ENCODE results near the gene HOMER2. TPM values are rescaled to one million over a fixed set of nuclear protein-coding genes. Genes with fewer than 3 reads are reported as not detected.

The HOMER2 gene
- total and polyA plus RNA-seq, 2 donors (not counting 1 experiment from before 2014, with no cell fraction given) = 1.1 to 9.9 TPM

DNA sequence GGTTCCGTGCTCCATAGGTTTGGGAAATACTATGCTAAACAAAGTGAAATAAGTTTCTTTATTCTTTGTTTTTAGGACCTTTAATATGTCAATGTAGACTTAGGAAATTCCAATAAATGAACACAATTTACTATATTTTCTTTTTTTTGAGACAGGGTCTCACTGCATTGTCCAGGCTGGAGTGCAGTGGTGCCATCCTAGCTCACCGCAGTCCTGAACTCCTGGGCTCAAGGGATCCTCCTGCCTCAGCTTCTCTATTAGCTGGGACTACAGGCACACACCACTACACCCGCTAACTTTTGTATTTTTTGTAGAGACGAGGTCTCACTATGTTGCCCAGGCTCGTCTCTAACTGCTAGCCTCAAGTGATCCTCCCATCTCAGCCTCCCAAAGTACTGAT, 12.4 kb upstream of the HOMER2 start:
- H3K4me1 ChIP-seq (ENCODE audit: control insufficient read depth, extremely low read depth, insufficient read depth, low read length) = no peaks in the 10 kb centered on the region
- no peak overlapping the region for H3K4me2 ChIP-seq (ENCODE audit: extremely low read depth, insufficient read depth, low read length)
- H2AFZ ChIP-seq (ENCODE audit: low read length) = no peak overlapping the region
- H3K27me3 ChIP-seq (ENCODE audit: control insufficient read depth, insufficient read depth, low read length) = no peaks in the 10 kb centered on the region
- no peak for DNase-seq (ENCODE audit: low read depth in 2 of 2)
- no peak for TF ChIP-seq EZH2 (IDR thresholded peaks at IDR 0.05; ENCODE audit: low read length, missing control alignments)
- no peak for TF ChIP-seq CTCF (conservative IDR thresholded peaks at IDR 0.05 in 1 of 2, IDR thresholded peaks at IDR 0.05 in 1 of 2; ENCODE audit: low read depth in 1 of 2, low read length in 2 of 2)
- H3K9ac ChIP-seq (ENCODE audit: insufficient read depth, low read length) = no peak overlapping the region
- no peaks in the 10 kb centered on the region for H3K36me3 ChIP-seq (ENCODE audit: control insufficient read depth, insufficient read depth, low read length)
- H3K9me3 ChIP-seq (ENCODE audit: control insufficient read depth, insufficient read depth, low read depth, low read length) = no peaks in the 10 kb centered on the region
- H3K27ac ChIP-seq (ENCODE audit: insufficient read depth, low read length) = no peak overlapping the region
- H4K20me1 ChIP-seq (ENCODE audit: control insufficient read depth, extremely low read depth, insufficient read depth, low read length) = no peaks in the 10 kb centered on the region
- no peaks in the 10 kb centered on the region for H3K79me2 ChIP-seq (ENCODE audit: control insufficient read depth, insufficient read depth, low read length)
- no peak overlapping the region for H3K4me3 ChIP-seq (replicated peaks in 1 of 4; ENCODE audit: control extremely low read depth in 1 of 4, insufficient read depth in 1 of 4, low read depth in 3 of 4, low read length in 4 of 4)

- Histone ChIP-seq H3K27ac (ENCODE audit: insufficient read depth, low read length) (no peak overlapping the region), H3K36me3 (ENCODE audit: control insufficient read depth, insufficient read depth, low read length) (no peaks in the 10 kb centered on the region), H3K9me3 (ENCODE audit: control insufficient read depth, insufficient read depth, low read depth, low read length) (no peaks in the 10 kb centered on the region), H2AFZ (ENCODE audit: low read length) (no peak overlapping the region), H4K20me1 (ENCODE audit: control insufficient read depth, extremely low read depth, insufficient read depth, low read length) (no peaks in the 10 kb centered on the region), H3K9ac (ENCODE audit: insufficient read depth, low read length) (no peak overlapping the region), H3K4me1 (ENCODE audit: control insufficient read depth, extremely low read depth, insufficient read depth, low read length) (no peaks in the 10 kb centered on the region), H3K4me3 (replicated peaks in 1 of 4; ENCODE audit: control extremely low read depth in 1 of 4, insufficient read depth in 1 of 4, low read depth in 3 of 4, low read length in 4 of 4) (no peak overlapping the region), H3K79me2 (ENCODE audit: control insufficient read depth, insufficient read depth, low read length) (no peaks in the 10 kb centered on the region), H3K4me2 (ENCODE audit: extremely low read depth, insufficient read depth, low read length) (no peak overlapping the region), H3K27me3 (ENCODE audit: control insufficient read depth, insufficient read depth, low read length) (no peaks in the 10 kb centered on the region)
- TF ChIP-seq CTCF (conservative IDR thresholded peaks at IDR 0.05 in 1 of 2, IDR thresholded peaks at IDR 0.05 in 1 of 2; ENCODE audit: low read depth in 1 of 2, low read length in 2 of 2) = no peak
- TF ChIP-seq EZH2 (IDR thresholded peaks at IDR 0.05; ENCODE audit: low read length, missing control alignments) = no peak
- peak in 1 of 2 donors; percentile 48 for DNase-seq (ENCODE audit: low read depth in 2 of 2)
These were observed 11.2 kb upstream of the HOMER2 start for GRCh38 chr15:82963471-82964341.

GRCh38 chr15:82960766-82961165, 8.2 kb upstream of the HOMER2 start:
- Histone ChIP-seq H3K9ac (ENCODE audit: insufficient read depth, low read length) (no peak overlapping the region), H2AFZ (ENCODE audit: low read length) (no peak overlapping the region), H3K27ac (ENCODE audit: insufficient read depth, low read length) (no peak overlapping the region), H3K79me2 (ENCODE audit: control insufficient read depth, insufficient read depth, low read length) (no peaks in the 10 kb centered on the region), H3K27me3 (ENCODE audit: control insufficient read depth, insufficient read depth, low read length) (no peaks in the 10 kb centered on the region), H3K36me3 (ENCODE audit: control insufficient read depth, insufficient read depth, low read length) (no peaks in the 10 kb centered on the region), H3K4me2 (ENCODE audit: extremely low read depth, insufficient read depth, low read length) (no peak overlapping the region), H3K9me3 (ENCODE audit: control insufficient read depth, insufficient read depth, low read depth, low read length) (no peaks in the 10 kb centered on the region), H3K4me3 (replicated peaks in 1 of 4; ENCODE audit: control extremely low read depth in 1 of 4, insufficient read depth in 1 of 4, low read depth in 3 of 4, low read length in 4 of 4) (no peak overlapping the region), H4K20me1 (ENCODE audit: control insufficient read depth, extremely low read depth, insufficient read depth, low read length) (no peaks in the 10 kb centered on the region), H3K4me1 (ENCODE audit: control insufficient read depth, extremely low read depth, insufficient read depth, low read length) (no peaks in the 10 kb centered on the region)
- TF ChIP-seq EZH2 (IDR thresholded peaks at IDR 0.05; ENCODE audit: low read length, missing control alignments) (no peak), CTCF (conservative IDR thresholded peaks at IDR 0.05 in 1 of 2, IDR thresholded peaks at IDR 0.05 in 1 of 2; ENCODE audit: low read depth in 1 of 2, low read length in 2 of 2) (no peak)
- DNase-seq (ENCODE audit: low read depth in 2 of 2) = no peak

Data from fibroblast of lung (primary cell).